B cell (primary cell): ENCODE measurements around the gene DENND1A. TPM values are rescaled to one million over a fixed set of nuclear protein-coding genes. Genes with fewer than 3 reads are reported as not detected.

Experiments
- ATAC-seq: fragments of 200-7000 bp; cut with Tn5 transposase; one replicate; pipeline ENCODE4 v1.10.0; 2021; ENCODE audit warnings: low read depth, mild to moderate bottlenecking, moderate number of reproducible peaks, moderate library complexity
- CTCF ChIA-PET: fragments of 350-600 bp; sonication (Branson Sonifier 250); formaldehyde crosslinking; loops from one replicate; lab custom pipeline; 2021; ENCODE audit warnings: antibody characterized with exemption, inconsistent platforms; lab: Charles Lee
- POLR2A ChIA-PET: fragments of 350-600 bp; sonication (Branson Sonifier 250); formaldehyde crosslinking; loops from one replicate; lab custom pipeline; 2021; ENCODE audit warnings: antibody characterized with exemption; lab: Charles Lee
- DNase-seq: peaks from one replicate; pipeline ENCODE4 v3.0.0; 2013
- H2AFZ ChIP-seq: 2 replicates; pipeline ENCODE4 v1.6.1; 2012; ENCODE audit warnings: mild to moderate bottlenecking, low read depth, low read length; ENCODE audit not compliant: insufficient read depth, poor library complexity, severe bottlenecking
- H3K27ac ChIP-seq, 2 donors: 1 replicate in 1 of 2; 2 replicates in 1 of 2; pipeline ENCODE4 v1.5.1; 2012 to 2013; ENCODE audit warnings: low read length in 2 of 2, mild to moderate bottlenecking in 2 of 2, moderate library complexity in 1 of 2
- H3K27me3 ChIP-seq, 4 experiments: fragments of 200-600 bp in 1 of 4; sonication (generic) in 1 of 4; replicated peaks in 1 of 4; 1 replicate in 2 of 4; 2 replicates in 2 of 4; pipeline versions ENCODE4 v1.6.1 to v1.7.0; 2013 to 2016; ENCODE audit warnings: low read length in 3 of 4, mild to moderate bottlenecking in 2 of 4, mixed read lengths in 1 of 4, moderate library complexity in 1 of 4; ENCODE audit not compliant: insufficient read depth in 4 of 4, control insufficient read depth in 3 of 4; ENCODE audit errors: control extremely low read depth in 1 of 4
- H3K36me3 ChIP-seq, 2 experiments: replicated peaks in 1 of 2; 1 replicate in 1 of 2; 2 replicates in 1 of 2; pipeline versions ENCODE4 v1.6.1 to v1.7.1; 2013; ENCODE audit warnings: low read length in 1 of 2; ENCODE audit not compliant: insufficient read depth in 2 of 2, control insufficient read depth in 1 of 2; ENCODE audit errors: control extremely low read depth in 1 of 2, extremely low read depth in 1 of 2
- H3K4me1 ChIP-seq, 2 donors: fragments of 200-600 bp in 1 of 2; sonication (generic) in 1 of 2; 1 replicate in 1 of 2; 2 replicates in 1 of 2; pipeline versions ENCODE4 v1.5.1 to v1.6.1; 2013 to 2017; ENCODE audit warnings: low read length in 2 of 2; ENCODE audit not compliant: control insufficient read depth in 2 of 2, insufficient read depth in 2 of 2
- H3K4me2 ChIP-seq: replicated peaks from 2 replicates; pipeline ENCODE3; 2012; ENCODE audit warnings: mild to moderate bottlenecking, low read depth, low read length; ENCODE audit not compliant: poor library complexity, severe bottlenecking
- H3K4me3 ChIP-seq, 5 experiments: fragments of 200-600 bp in 1 of 5; sonication (generic) in 1 of 5; 1 replicate in 3 of 5; 2 replicates in 2 of 5; pipeline versions ENCODE4 v1.5.1 to v1.7.0; 2011 to 2016; ENCODE audit warnings: low read length in 4 of 5, mild to moderate bottlenecking in 4 of 5, low read depth in 2 of 5, control low read depth in 1 of 5, moderate library complexity in 1 of 5; ENCODE audit not compliant: insufficient read depth in 1 of 5; ENCODE audit errors: control extremely low read depth in 1 of 5, extremely low read depth in 1 of 5
- H3K79me2 ChIP-seq: fragments of 200-600 bp; sonication (generic); one replicate; pipeline ENCODE4 v1.6.0; 2016; ENCODE audit warnings: low read length; ENCODE audit not compliant: control insufficient read depth, insufficient read depth
- H3K9ac ChIP-seq: fragments of 200-600 bp; sonication (generic); 2 replicates; pipeline ENCODE4 v1.6.1; 2017; ENCODE audit warnings: mild to moderate bottlenecking, low read length, moderate library complexity
- H3K9me3 ChIP-seq, 3 donors: one replicate each; pipeline versions ENCODE4 v1.6.1 to v1.7.1; 2013; ENCODE audit warnings: low read length in 2 of 3; ENCODE audit not compliant: control insufficient read depth in 2 of 3, insufficient read depth in 1 of 3; ENCODE audit errors: control extremely low read depth in 1 of 3
- H4K20me1 ChIP-seq: 2 replicates; pipeline ENCODE4 v1.6.0; 2012; ENCODE audit warnings: mild to moderate bottlenecking, low read length; ENCODE audit not compliant: insufficient read depth, control insufficient read depth, poor library complexity, severe bottlenecking
- H3K27ac Mint-ChIP-seq: one replicate; pipeline ENCODE4 v1.8.0; 2021; ENCODE audit warnings: mixed read lengths
- H3K27me3 Mint-ChIP-seq: one replicate; pipeline ENCODE4 v1.8.0; 2021; ENCODE audit warnings: mixed read lengths
- H3K4me1 Mint-ChIP-seq: one replicate; pipeline ENCODE4 v1.8.0; 2021; ENCODE audit warnings: mixed read lengths
- H3K4me3 Mint-ChIP-seq: one replicate; pipeline ENCODE4 v1.8.0; 2021; ENCODE audit warnings: mixed read lengths
- H3K9me3 Mint-ChIP-seq: one replicate; pipeline ENCODE4 v1.8.0; 2022; ENCODE audit warnings: mixed read lengths; ENCODE audit not compliant: insufficient read depth
- CTCF ChIP-seq: fragments of 200-600 bp; IDR thresholded peaks from one replicate; pipeline ENCODE4 v1.8.0; 2022; ENCODE audit warnings: antibody characterized with exemption, mild to moderate bottlenecking
- EZH2 ChIP-seq: IDR thresholded peaks from 2 replicates; pipeline ENCODE4 v1.6.1; 2012; ENCODE audit warnings: borderline replicate concordance, low read depth, mild to moderate bottlenecking, moderate library complexity, low read length; ENCODE audit not compliant: insufficient read depth, poor library complexity, severe bottlenecking
- WGBS: methylation state at CpG from one replicate; pipeline ENCODE4 v1.1.5; 2013; ENCODE audit warnings: missing lambda C conversion rate; ENCODE audit not compliant: insufficient coverage; 5-methylcytosine and 5-hydroxymethylcytosine counted together
- intact Hi-C: fragments of 100-400 bp; cut with micrococcal nuclease; formaldehyde crosslinking; loops from one replicate; pipeline ENCODE4 v1.10.0; 2022
- polyA plus RNA-seq: library from polyadenylated mRNA; depleted of rRNA; stranded (reverse); fragments of >200 nt; gene quantifications from 2 replicates; pipeline ENCODE4 v1.2.3, GENCODE V29; 2012
- total RNA-seq, 2 donors: library from RNA; stranded (reverse); fragments of 120-200 nt in 1 of 2; gene quantifications; 1 replicate in 1 of 2; 2 replicates in 1 of 2; pipeline versions ENCODE4 v1.2.3 to v1.2.4, GENCODE V29; 2013 to 2022

Gene DENND1A
- total and polyA plus RNA-seq, 2 donors (not counting 1 experiment from before 2014, with no cell fraction given), result 10.8 to 26.0 TPM

DNA sequence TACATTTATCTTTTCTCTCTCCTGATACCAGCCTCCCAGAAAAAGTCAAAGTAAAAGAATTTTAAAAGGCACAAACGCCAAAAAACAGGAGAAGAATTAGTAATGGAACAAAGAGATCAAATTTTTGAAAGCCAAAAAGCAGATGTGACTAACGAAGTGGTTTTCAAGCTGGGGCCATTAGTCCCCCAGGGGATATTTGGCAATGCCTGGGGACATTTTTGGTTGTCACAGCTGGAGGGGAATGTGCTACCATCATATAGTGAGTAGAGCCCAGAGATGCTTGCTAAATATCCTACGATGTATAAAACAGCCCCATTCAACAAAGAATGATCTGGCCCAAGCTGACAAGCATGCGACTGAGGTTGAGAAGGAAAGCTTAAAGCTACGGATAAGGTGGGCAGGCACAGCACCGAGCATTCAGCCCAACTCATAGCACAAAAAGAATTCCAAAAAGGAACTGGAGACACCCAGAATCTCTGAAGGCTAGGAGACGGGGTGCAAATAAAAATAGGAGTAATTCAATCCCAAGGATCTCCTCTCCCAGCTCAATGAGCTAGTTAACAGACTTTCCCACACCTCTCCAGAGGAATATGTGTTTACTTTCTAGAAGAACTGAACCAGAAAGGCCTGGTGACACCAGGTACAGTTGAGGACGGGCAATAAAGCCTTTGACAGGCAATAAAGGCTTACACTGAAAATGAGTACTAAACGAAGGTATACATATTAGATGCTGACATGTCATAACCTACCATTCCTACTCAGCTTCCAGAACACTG, 269.0 kb downstream of the DENND1A start:
- peak overlapping the region; percentile 2 for H3K27ac Mint-ChIP-seq
- DNase-seq, result peak; percentile 33
- Histone ChIP-seq H3K36me3 (no peaks in the 10 kb centered on the region), H3K27ac (no peak overlapping the region), H3K9me3 (peaks cover 0 to 9% (median 7%) of the 10 kb centered on the region in 3 donors), H4K20me1 (no peaks in the 10 kb centered on the region), H3K79me2 (peaks cover 3% of the 10 kb centered on the region), H2AFZ (no peak overlapping the region), H3K27me3 (no peaks in the 10 kb centered on the region), H3K4me3 (no peak overlapping the region), H3K9ac (no peak overlapping the region), H3K4me2 (no peak overlapping the region), H3K4me1 (peaks cover 40 to 46% of the 10 kb centered on the region in 2 donors)
- H3K4me1 Mint-ChIP-seq, result peaks cover 46% of the 10 kb centered on the region
- intact Hi-C loops, result loop anchor here (5.0 kb wide), 1 partner anchor 36 kb away; no protein-coding TSS in a partner anchor
- peak; percentile 53 for ATAC-seq
- TF ChIP-seq CTCF, result no peak
- no peak for TF ChIP-seq EZH2
- 60% methylated on average over 3 of the region's 9 CpGs for WGBS
- no peaks in the 10 kb centered on the region for H3K27me3 Mint-ChIP-seq
- H3K4me3 Mint-ChIP-seq, result peak overlapping the region; percentile 15
- H3K9me3 Mint-ChIP-seq, result peaks cover 7% of the 10 kb centered on the region
- ChIA-PET CTCF (no interaction called here), POLR2A (no interaction called here)

DNA sequence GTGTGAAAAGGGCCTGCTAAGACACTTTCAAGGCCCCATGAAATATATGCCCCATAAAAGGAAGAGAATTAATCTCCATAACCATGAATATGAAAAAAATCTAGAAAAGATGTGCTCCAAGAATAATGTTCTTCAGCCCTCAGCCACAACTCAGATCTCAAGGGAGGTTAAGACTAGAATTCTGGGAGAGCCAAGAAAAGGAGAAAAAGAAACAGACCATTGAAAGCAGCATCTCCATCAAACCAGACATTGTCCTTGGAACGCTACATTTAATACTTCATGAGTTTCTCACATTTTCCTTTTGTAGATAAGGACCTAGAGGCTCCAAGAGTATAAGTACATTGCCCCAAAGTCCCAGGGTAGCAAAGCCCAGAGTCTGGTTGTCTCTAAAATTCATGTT, 270.6 kb downstream of the DENND1A start:
- ATAC-seq (no peak), DNase-seq (no peak)
- H3K27ac Mint-ChIP-seq, result peak overlapping the region; percentile 76
- peaks cover 0 to 7% (median 6%) of the 10 kb centered on the region in 3 donors for H3K9me3 ChIP-seq
- POLR2A ChIA-PET, result no interaction called here
- CTCF ChIA-PET, result no interaction called here
- H3K4me2 ChIP-seq, result peak overlapping the region; percentile 54
- intact Hi-C loops, result loop anchor here (2.0 kb wide), 2 partner anchors 19 to 51 kb away; no protein-coding TSS in a partner anchor
- H3K4me1 Mint-ChIP-seq, result peaks cover 46% of the 10 kb centered on the region
- peak overlapping the region in 1 of 5 experiments; percentile 34 for H3K4me3 ChIP-seq
- H2AFZ ChIP-seq, result peak overlapping the region; percentile 49
- H3K27me3 Mint-ChIP-seq, result no peaks in the 10 kb centered on the region
- H3K4me1 ChIP-seq, result peaks cover 40 to 46% of the 10 kb centered on the region in 2 donors
- H3K9me3 Mint-ChIP-seq, result peaks cover 4% of the 10 kb centered on the region
- H3K4me3 Mint-ChIP-seq, result peak overlapping the region; percentile 40
- no peaks in the 10 kb centered on the region for H3K27me3 ChIP-seq
- peak overlapping the region; percentile 39 to 80 for H3K27ac ChIP-seq
- peaks cover 3% of the 10 kb centered on the region for H3K79me2 ChIP-seq
- WGBS, result 78% methylated on average over 1 of the region's 1 CpG
- H4K20me1 ChIP-seq, result no peaks in the 10 kb centered on the region
- no peaks in the 10 kb centered on the region for H3K36me3 ChIP-seq
- TF ChIP-seq CTCF (no peak), EZH2 (no peak)
- H3K9ac ChIP-seq, result peak overlapping the region; percentile 19
